ENCODE data around the gene RARS1.

RARS1 gene

DNA sequence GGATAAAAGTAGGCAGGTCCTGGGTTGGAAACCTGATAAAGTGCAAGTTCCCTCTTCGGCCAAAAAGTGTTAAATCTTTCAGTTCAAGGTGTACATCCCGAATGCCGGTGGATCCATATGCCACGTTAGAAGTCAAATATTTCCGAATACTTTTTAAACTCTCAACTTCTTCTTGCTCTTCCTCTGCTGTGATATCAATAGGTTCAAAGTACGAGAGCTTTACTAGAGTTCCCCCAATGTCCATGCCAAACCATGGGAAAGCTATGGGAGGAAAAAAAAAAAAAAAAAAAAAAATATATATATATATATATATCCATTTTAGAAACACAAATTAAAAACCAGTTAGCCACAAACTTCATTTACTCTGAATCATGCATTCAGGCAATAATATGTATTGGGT lies 82.5 kb downstream of the RARS1 start:
- DNase-seq = no peak

Measured in stimulated activated CD4-positive, alpha-beta T cell treated with anti-CD3 and anti-CD28 coated beads, Interleukin-2, amount 100 ng/mL, for 48 hours (primary cell).